ENCODE results near the gene ADD1. TPM values are rescaled to one million over a fixed set of nuclear protein-coding genes. Genes with fewer than 3 reads are reported as not detected.
"Not testable (repeated sequence)": the region's sequence is repeated elsewhere in the genome, so short reads cannot be mapped to it uniquely, and the experiment has no call there.

The ADD1 gene
- total and polyA plus RNA-seq, 8 donors, result 70.9 to 160 (median 92.0) TPM

DNA sequence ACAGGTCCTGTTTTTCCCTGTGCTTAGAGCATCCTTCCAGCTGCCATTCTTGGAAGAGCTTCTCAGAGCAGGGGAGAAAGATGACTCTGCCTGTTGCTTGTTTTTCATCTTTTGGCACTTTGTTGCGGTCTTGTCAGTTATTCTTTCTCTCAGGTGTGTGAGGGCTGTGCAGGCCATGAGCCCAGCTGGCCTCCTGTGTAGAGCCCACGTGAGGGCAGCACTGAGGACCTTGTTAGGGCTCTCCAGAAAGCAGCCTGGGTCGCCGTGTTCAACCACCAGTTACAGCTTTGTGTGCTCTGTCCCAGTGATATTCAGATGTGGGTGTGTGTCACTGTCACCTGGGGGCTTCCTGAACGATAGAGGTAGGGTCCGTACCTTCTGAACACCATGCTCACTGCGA lies 66.8 kb downstream of the ADD1 start:
- Histone ChIP-seq H3K36me3 (peaks cover 0 to 42% (median 9%) of the 10 kb centered on the region in 3 donors), H3K27me3 (no peaks in the 10 kb centered on the region), H3K27ac (no peak overlapping the region), H3K4me1 (peaks cover 12 to 16% (median 16%) of the 10 kb centered on the region in 3 donors), H3K4me3 (no peak overlapping the region), H3K9me3 (no peaks in the 10 kb centered on the region)
- intact Hi-C loops (cut with DNase I), result no loop called here
- no peak for DNase-seq
- no peak for TF ChIP-seq CTCF (IDR thresholded peaks at IDR 0.05)
- ATAC-seq, result no peak
- no peak for FAIRE-seq
- WGBS, 2 donors, result 88 to 90% methylated on average over 7 of the region's 7 CpGs

DNA sequence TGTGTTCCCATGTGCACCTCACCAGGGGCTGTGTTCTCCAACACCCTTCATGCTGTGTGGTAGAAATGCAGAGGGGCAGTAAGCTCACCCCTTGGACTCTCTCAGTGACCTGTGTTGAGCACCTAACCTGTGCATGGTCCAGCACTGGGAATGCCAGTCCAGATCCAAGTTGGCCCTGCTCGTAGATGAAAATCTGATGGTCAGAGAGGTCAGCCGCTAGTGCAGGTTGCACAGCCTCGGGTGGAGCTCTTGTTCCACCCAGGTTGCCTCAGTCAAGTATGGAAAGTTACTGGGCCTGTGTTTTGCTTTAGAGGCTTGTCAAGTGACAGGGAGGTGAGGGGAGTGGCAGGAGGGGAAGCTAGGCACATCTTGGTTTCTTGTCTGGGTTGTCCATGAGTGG lies 68.2 kb downstream of the ADD1 start:
- peaks cover 12 to 16% (median 16%) of the 10 kb centered on the region in 3 donors for H3K4me1 ChIP-seq
- no peaks in the 10 kb centered on the region for H3K9me3 ChIP-seq
- no peak for TF ChIP-seq CTCF (IDR thresholded peaks at IDR 0.05)
- no peak overlapping the region for H3K4me3 ChIP-seq
- H3K36me3 ChIP-seq, result peaks cover 0 to 44% (median 9%) of the 10 kb centered on the region in 3 donors
- intact Hi-C loops (cut with DNase I), result no loop called here
- DNase-seq (no peak), ATAC-seq (no peak), FAIRE-seq (no peak)
- H3K27me3 ChIP-seq, result no peaks in the 10 kb centered on the region
- no peak overlapping the region for H3K27ac ChIP-seq
- WGBS, 2 donors, result 82 to 84% methylated on average over 3 of the region's 3 CpGs

- intact Hi-C loops (cut with DNase I), result no loop called here
- no peak for TF ChIP-seq CTCF (IDR thresholded peaks at IDR 0.05)
- peak in 3 of 4 donors; percentile 33 to 75 (median 67) for ATAC-seq
Observed at GRCh38 chr4:2913168-2913567, 69.5 kb downstream of the ADD1 start.

DNA sequence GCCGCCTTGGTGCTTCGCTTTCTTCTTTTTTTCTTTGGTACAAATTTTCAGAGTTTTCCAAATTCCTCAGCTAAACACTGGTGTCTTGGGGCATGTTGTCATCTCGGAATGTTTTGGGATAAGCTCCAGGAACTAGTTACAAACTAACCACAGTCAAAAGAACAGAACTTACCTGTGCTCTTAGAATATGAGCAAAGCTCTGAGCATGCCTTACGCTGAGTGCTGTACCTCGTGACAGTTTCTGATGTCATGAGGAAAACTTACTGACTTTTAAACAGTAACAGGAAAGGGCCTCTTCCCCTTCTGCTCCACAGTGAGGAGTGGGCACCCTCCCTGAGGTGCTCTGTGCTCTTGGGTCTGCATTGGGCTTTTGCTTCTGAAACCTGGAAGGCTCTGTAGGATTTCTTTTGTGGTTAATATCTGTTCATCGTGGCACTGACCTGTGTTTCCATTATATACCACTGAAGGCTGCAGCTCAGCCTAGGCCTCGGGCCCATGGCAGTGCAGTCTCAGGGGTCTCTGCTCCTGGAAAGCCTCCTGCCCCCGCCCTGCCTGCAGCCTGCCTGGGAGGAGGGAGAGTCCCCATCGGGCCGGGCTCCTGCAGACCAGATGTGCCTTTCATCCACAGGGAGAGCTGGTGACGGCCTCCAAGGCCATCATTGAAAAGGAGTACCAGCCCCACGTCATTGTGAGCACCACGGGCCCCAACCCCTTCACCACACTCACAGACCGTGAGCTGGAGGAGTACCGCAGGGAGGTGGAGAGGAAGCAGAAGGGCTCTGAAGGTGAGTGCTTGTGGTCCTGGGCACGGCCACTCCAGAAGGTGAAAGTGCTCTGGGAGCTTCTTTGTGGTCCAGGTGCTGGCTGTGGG lies 70.8 kb downstream of the ADD1 start:
- no peak for FAIRE-seq
- Histone ChIP-seq H3K4me1 (no peaks in the 10 kb centered on the region), H3K4me3 (no peak overlapping the region), H3K27ac (peak overlapping the region in 1 of 4 donors; percentile 62), H3K9me3 (no peaks in the 10 kb centered on the region), H3K36me3 (peaks cover 0 to 33% (median 3%) of the 10 kb centered on the region in 3 donors), H3K27me3 (no peaks in the 10 kb centered on the region)
- WGBS, 2 donors, result 77 to 80% methylated on average over 16 of the region's 16 CpGs
- no peak for DNase-seq
- no peak for TF ChIP-seq CTCF (IDR thresholded peaks at IDR 0.05)
- intact Hi-C loops (cut with DNase I), result no loop called here
- ATAC-seq, result peak in 3 of 4 donors; percentile 27 to 69 (median 54)

More at GRCh38 chr4:2913168-2913567, 69.5 kb downstream of the ADD1 start:
- no peak overlapping the region for H3K27ac ChIP-seq
- peaks cover 3 to 4% (median 3%) of the 10 kb centered on the region in 3 donors for H3K4me1 ChIP-seq
- H3K4me3 ChIP-seq, result no peak overlapping the region
- H3K27me3 ChIP-seq, result no peaks in the 10 kb centered on the region
- no peaks in the 10 kb centered on the region for H3K9me3 ChIP-seq
- FAIRE-seq (no peak), DNase-seq (no peak)
- peaks cover 0 to 41% (median 9%) of the 10 kb centered on the region in 3 donors for H3K36me3 ChIP-seq
- 88 to 91% methylated on average over 6 of the region's 6 CpGs for WGBS, 2 donors

DNA sequence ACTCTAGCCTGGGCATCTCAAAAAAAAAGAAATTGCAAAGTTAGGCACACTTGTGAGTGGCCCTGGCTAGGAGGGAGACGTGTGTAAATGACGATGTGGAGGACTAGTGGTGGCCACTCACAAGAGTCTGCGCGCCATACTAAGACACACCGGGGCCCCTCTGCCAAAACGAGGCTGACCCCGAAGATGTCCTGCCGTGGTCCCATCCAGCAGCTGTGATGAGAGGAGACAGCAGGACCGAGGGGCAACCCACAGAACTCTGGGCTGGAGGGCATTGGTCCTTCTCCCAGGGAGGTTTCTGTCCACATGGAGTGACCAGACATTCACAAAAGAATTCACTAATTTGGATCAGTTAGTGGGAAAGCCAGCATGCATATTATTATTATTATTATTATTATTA lies 72.1 kb downstream of the ADD1 start:
- DNase-seq (no peak), FAIRE-seq (no peak), ATAC-seq (no peak)
- Histone ChIP-seq H3K36me3 (peaks cover 0 to 33% (median 1%) of the 10 kb centered on the region in 3 donors), H3K9me3 (no peaks in the 10 kb centered on the region), H3K4me1 (no peaks in the 10 kb centered on the region), H3K27ac (no peak overlapping the region), H3K27me3 (no peaks in the 10 kb centered on the region), H3K4me3 (no peak overlapping the region)
- WGBS, 2 donors, result 87 to 89% methylated on average over 9 of the region's 9 CpGs
- no peak for TF ChIP-seq CTCF (IDR thresholded peaks at IDR 0.05)
- intact Hi-C loops (cut with DNase I), result no loop called here

DNA sequence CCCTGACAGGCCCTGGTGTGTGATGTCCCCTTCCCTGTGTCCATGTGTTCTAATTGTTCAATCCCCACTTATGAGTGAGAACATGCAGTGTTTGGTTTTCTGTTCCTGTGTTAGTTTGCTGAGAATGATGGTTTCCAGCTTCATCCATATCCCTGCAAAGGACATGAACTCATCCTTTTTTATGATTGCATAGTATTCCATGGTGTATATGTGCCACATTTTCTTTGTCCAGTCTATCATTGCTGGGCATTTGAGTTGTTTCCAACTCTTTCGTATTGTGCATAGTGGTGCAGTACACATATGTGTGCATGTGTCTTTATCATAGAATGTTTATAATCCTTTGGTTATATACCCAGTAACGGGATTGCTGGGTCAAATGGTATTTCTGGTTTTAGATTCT lies 73.1 kb downstream of the ADD1 start:
- not testable (repeated sequence) for H3K27ac ChIP-seq

GRCh38 chr4:2918300-2918699 lies 74.7 kb downstream of the ADD1 start:
- FAIRE-seq; H3K4me1 ChIP-seq; ATAC-seq; H3K27me3 ChIP-seq; H3K9me3 ChIP-seq; H3K27ac ChIP-seq; H3K4me3 ChIP-seq; intact Hi-C loops (cut with DNase I); DNase-seq: not testable (repeated sequence)
- H3K36me3 ChIP-seq, result peaks cover 0 to 21% (median 0%) of the 10 kb centered on the region in 3 donors
- WGBS, 2 donors, result 84 to 89% methylated on average over 2 of the region's 2 CpGs

More for the DNA sequence above, 73.1 kb downstream of the ADD1 start:
- H3K9me3 ChIP-seq; H3K27me3 ChIP-seq; ATAC-seq; H3K4me1 ChIP-seq; intact Hi-C loops (cut with DNase I); DNase-seq; H3K4me3 ChIP-seq; FAIRE-seq: not testable (repeated sequence)
- 93 to 100% methylated on average over 2 of the region's 2 CpGs for WGBS, 2 donors
- H3K36me3 ChIP-seq, result peaks cover 0 to 33% (median 0%) of the 10 kb centered on the region in 3 donors
